ENCODE data around the gene LRP1B. TPM values are rescaled to one million over a fixed set of nuclear protein-coding genes. Genes with fewer than 3 reads are reported as not detected.

The LRP1B gene
- total RNA-seq, 1 experiment from 2014 or later: not detected

- no peaks in the 10 kb centered on the region; the same call in 1 of the 2 replicates for H3K9me3 ChIP-seq
- no peak overlapping the region for H3K4me3 ChIP-seq
- H3K36me3 ChIP-seq: no peaks in the 10 kb centered on the region
- no peaks in the 10 kb centered on the region for H3K27me3 ChIP-seq
- DNase-seq: no peak
Measured at GRCh38 chr2:140892436-140892835, 1238.4 kb downstream of the LRP1B start.

- Histone ChIP-seq H3K4me3 (no peak overlapping the region), H3K36me3 (no peaks in the 10 kb centered on the region), H3K27me3 (no peaks in the 10 kb centered on the region), H3K9me3 (no peaks in the 10 kb centered on the region; the same call in 1 of the 2 replicates)
- DNase-seq: no peak
Measured at GRCh38 chr2:140891614-140892212, 1239.1 kb downstream of the LRP1B start.

GRCh38 chr2:140882671-140883620, 1247.9 kb downstream of the LRP1B start:
- Histone ChIP-seq H3K9me3 (no peaks in the 10 kb centered on the region), H3K27me3 (no peaks in the 10 kb centered on the region), H3K4me3 (no peak overlapping the region), H3K36me3 (no peaks in the 10 kb centered on the region)
- no peak for DNase-seq

DNA sequence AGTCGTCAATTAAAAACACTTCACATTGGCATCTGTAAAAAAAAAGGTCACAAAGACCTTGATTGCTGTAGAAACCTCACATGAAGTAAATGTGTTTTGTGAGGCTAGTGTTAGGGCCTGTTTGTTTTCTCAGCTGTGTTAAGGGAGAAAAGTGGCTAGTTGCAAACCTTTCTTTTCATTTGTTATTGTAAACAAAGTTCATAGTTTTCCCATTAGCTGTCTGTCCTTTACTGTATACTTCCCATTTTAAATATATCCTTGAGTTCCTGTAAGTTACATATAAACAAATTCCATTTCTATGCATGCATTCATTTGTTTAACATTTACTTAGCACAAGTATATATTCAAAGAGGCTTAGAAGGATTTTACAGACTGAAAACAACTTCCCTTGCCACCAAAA, 1250.2 kb downstream of the LRP1B start:
- Histone ChIP-seq H3K4me3 (no peak overlapping the region), H3K9me3 (peaks cover 5% of the 10 kb centered on the region), H3K36me3 (no peaks in the 10 kb centered on the region), H3K27me3 (no peaks in the 10 kb centered on the region)
- no peak for DNase-seq

- no peak for DNase-seq
- Histone ChIP-seq H3K36me3 (no peaks in the 10 kb centered on the region), H3K9me3 (peaks cover 14% of the 10 kb centered on the region), H3K27me3 (no peaks in the 10 kb centered on the region), H3K4me3 (no peak overlapping the region)
Measured at GRCh38 chr2:140876015-140876414, 1254.8 kb downstream of the LRP1B start.

GRCh38 chr2:140873915-140874531, 1256.8 kb downstream of the LRP1B start:
- H3K27me3 ChIP-seq: no peaks in the 10 kb centered on the region
- no peak for DNase-seq
- no peak overlapping the region for H3K4me3 ChIP-seq
- peaks cover 14% of the 10 kb centered on the region for H3K9me3 ChIP-seq
- H3K36me3 ChIP-seq: no peaks in the 10 kb centered on the region

GRCh38 chr2:140869925-140870324, 1260.9 kb downstream of the LRP1B start:
- no peak for DNase-seq
- Histone ChIP-seq H3K27me3 (no peaks in the 10 kb centered on the region), H3K4me3 (no peak overlapping the region), H3K36me3 (no peaks in the 10 kb centered on the region), H3K9me3 (peaks cover 11% of the 10 kb centered on the region)

GRCh38 chr2:140869107-140869506, 1261.7 kb downstream of the LRP1B start:
- Histone ChIP-seq H3K36me3 (no peaks in the 10 kb centered on the region), H3K9me3 (peaks cover 7% of the 10 kb centered on the region), H3K27me3 (no peaks in the 10 kb centered on the region), H3K4me3 (no peak overlapping the region)
- DNase-seq: no peak

- H3K27me3 ChIP-seq: no peaks in the 10 kb centered on the region
- DNase-seq: no peak
Measured at GRCh38 chr2:140865837-140866236, 1265.0 kb downstream of the LRP1B start.

DNA sequence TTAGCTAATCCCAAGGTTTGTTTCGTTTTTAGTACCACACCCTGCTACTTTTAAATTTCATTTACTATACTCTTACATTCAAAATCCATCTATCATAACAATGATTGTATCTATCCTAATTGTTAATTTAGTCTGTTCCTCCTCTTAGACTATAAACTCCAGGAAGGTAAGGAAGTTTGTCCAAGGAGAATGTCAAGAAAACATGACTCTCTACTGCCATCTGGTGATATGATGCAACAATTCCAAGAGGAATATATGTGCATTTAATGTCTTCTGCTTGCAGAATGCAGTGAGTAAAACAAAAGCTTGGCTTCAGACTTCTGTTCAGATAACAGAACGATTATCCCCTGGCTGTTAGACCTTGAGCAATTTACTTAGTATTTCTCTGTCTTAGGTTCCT, 1267.1 kb downstream of the LRP1B start:
- Histone ChIP-seq H3K27me3 (no peaks in the 10 kb centered on the region), H3K9me3 (peaks cover 2% of the 10 kb centered on the region; the same call in 1 of the 2 replicates), H3K4me3 (no peak overlapping the region), H3K36me3 (no peaks in the 10 kb centered on the region)
- no peak for DNase-seq

More at GRCh38 chr2:140865837-140866236, 1265.0 kb downstream of the LRP1B start:
- no peak overlapping the region for H3K4me3 ChIP-seq
- no peaks in the 10 kb centered on the region for H3K36me3 ChIP-seq
- peaks cover 2% of the 10 kb centered on the region for H3K9me3 ChIP-seq

DNA sequence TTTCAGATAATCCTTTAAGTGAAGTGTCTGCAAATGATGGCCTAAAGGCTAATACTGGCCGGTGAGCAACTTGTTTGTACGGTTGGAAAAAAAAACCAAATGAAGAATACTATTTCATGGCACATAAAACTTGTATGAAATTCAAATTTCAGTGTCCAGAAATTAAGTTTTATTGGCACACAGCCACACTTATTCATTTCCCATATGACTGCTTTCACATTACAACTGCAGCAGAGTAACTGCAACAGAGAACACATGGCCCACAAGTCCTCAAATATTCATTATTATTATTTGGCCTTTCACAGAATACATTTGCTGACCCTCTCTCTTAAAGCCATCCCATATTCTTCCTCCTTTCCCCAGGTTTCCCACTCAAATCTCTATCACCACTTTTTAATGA, 1268.6 kb downstream of the LRP1B start:
- Histone ChIP-seq H3K36me3 (no peaks in the 10 kb centered on the region), H3K4me3 (no peak overlapping the region), H3K27me3 (no peaks in the 10 kb centered on the region), H3K9me3 (no peaks in the 10 kb centered on the region; the same call in 1 of the 2 replicates)
- no peak for DNase-seq

DNA sequence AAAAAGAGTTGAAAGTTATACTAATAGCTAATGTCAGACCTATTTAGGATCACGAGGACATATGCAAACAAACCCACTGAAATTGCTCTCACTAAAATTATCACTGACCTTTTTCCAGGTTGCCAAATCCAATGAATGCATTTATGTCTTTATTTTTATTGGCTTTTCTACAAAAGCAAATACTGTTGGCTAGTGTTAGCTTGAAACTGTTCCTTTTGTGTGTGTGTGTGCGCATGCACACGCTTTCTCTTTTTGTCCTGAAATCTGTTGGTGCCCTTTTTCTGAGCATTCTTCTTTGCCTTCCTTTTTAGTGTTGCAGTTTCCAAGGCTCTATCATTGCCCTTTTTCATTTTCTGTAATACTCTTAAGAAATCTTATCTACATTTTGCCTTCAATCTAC, 1269.2 kb downstream of the LRP1B start:
- Histone ChIP-seq H3K4me3 (no peak overlapping the region), H3K9me3 (no peaks in the 10 kb centered on the region; the same call in 1 of the 2 replicates), H3K27me3 (no peaks in the 10 kb centered on the region), H3K36me3 (no peaks in the 10 kb centered on the region)
- no peak for DNase-seq

- H3K27me3 ChIP-seq: no peaks in the 10 kb centered on the region
- no peaks in the 10 kb centered on the region for H3K36me3 ChIP-seq
- H3K4me3 ChIP-seq: no peak overlapping the region
- DNase-seq: no peak
- H3K9me3 ChIP-seq: no peaks in the 10 kb centered on the region
Measured at GRCh38 chr2:140855471-140855870, 1275.3 kb downstream of the LRP1B start.

DNA sequence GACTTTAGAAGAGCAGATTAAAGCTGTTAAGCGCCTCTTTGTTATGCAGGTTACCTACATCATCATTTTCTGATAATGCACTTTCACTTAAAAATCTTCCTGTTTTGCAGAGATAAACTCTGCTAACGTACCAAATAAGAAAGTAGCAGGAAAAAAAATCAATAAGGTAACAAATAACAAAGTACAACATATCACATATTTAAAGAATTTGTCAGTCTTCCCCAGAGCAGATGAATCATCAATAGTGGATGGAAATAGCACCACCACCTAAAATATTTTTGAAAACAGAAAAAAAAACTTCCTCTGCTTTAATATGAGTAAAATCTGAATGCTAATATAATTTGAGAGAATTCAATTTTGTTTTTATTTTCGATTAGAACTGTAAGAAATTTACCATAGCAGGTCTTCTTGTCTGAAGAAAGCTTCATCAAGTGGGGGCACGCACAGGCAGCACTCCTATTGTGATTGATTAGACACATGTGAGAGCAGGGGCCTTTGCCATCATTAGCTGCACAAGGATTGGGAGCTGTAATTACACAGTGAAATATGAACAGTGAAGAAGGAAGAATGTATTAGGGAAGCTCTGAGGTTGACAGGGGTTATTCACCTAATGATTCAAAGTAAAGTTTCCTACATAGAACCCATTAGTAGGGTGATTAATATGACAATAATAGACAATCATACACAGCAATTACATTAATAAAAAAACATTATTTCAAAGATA, 1279.4 kb downstream of the LRP1B start:
- H3K27me3 ChIP-seq: no peaks in the 10 kb centered on the region
- H3K36me3 ChIP-seq: no peaks in the 10 kb centered on the region
- H3K4me3 ChIP-seq: no peak overlapping the region
- H3K9me3 ChIP-seq: no peaks in the 10 kb centered on the region
- no peak for DNase-seq

GRCh38 chr2:140843186-140843585, 1287.6 kb downstream of the LRP1B start:
- DNase-seq: no peak
- no peak overlapping the region for H3K4me3 ChIP-seq

DNA sequence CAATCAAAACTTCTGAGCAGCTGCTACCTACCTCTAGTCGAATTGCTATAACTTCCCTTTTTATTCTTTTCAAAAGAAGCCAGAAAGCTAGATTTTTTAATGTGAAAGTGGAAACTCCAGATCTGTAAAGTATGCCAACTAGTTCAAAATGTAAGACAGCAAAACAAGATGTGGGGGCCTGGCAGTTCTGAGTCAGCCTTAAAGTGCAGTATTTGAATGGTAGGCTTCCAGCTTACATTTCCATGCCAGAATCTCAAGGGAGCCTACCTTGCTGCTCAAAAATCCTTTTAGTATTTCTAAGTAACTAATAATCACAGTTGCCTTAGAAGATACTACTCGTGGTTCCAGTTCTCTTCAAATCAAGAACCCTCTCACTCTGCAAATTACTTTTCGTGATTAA, 1288.7 kb downstream of the LRP1B start:
- Histone ChIP-seq H3K36me3 (no peaks in the 10 kb centered on the region), H3K4me3 (no peak overlapping the region), H3K27me3 (no peaks in the 10 kb centered on the region), H3K9me3 (no peaks in the 10 kb centered on the region)
- DNase-seq: no peak

More at GRCh38 chr2:140843186-140843585, 1287.6 kb downstream of the LRP1B start:
- no peaks in the 10 kb centered on the region for H3K36me3 ChIP-seq
- H3K9me3 ChIP-seq: no peaks in the 10 kb centered on the region
- no peaks in the 10 kb centered on the region for H3K27me3 ChIP-seq

DNA sequence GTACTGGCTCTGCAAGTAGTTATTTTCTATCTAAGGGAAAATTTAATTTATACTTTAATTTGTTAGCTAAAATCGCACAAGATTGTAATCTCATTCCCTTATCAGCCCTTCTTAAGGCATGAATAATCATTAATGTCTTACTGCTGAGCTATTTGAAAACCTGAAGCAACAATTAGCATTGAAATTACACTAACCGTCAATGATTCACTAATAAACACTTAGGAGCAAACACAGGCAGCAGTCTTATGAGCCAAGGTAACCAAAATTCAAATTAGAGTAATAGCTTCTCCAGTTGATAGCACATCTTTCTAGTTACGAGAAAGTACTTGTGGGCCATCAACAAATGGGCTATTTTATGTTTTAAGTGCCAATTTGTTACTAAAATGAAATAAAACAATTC, 1289.7 kb downstream of the LRP1B start:
- H3K27me3 ChIP-seq: no peaks in the 10 kb centered on the region
- no peaks in the 10 kb centered on the region for H3K36me3 ChIP-seq
- no peak overlapping the region for H3K4me3 ChIP-seq
- no peaks in the 10 kb centered on the region for H3K9me3 ChIP-seq
- DNase-seq: no peak

Measured in MG63 (cell line).